Measurements from ENCODE around the gene TMEM187. TPM values are rescaled to one million over a fixed set of nuclear protein-coding genes. Genes with fewer than 3 reads are reported as not detected.

Gene TMEM187
- total RNA-seq, 1 donor from 2014 or later, result 2.9 TPM

DNA sequence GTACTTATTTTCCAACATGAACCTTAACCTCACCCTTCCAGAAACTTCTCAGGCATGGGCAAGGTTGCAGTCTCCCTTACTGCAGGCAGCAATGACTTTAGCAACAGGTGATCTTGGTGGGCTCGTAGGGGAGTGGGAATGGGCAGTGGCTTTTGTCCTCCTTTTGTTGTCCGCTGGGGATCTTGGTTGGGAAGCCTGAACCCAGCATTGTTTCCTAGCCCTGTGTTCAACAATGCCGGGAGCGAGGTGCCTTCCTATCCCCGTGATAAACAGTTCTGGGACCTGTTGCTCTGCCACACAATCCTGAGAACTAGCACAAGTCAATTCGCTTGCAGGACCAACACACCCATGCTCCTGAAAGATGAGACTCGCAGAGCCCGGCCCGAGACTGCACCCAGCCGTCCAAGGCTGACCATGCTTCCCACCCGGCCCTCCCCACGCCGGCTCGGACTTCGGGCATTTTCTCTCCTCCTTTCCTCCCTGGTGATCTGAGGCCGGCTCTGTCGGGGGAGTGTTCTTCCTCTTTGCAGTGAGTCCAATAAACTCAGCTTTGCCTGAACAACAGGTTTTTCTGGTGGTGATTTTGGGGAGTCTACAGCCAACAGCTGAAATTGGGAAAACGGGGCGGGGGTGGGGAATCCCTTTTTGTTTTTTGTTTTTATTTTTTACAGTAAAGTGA is 26.9 kb downstream of the TMEM187 start:
- no peak for DNase-seq (ENCODE audit: low read depth, low spot score)

DNA sequence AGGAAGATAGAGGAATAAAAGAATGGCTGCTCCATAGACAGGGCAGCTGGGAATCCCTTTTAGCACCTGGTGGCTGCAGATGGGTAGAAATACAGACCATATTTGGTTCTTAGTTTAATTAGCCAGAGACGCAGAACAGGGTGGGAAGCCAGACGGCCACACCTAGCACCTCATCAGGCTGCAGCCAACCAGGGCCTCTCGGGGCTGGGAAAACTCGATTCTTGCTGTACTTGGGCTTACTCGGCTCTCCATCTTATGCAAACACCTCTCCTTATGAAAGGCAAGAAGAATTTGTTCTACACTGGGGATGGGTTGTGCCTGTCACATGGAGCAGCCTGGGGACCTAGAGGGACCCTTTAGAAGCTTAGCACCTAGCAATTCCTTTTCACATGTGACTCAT is 27.5 kb downstream of the TMEM187 start:
- no peak for DNase-seq (ENCODE audit: low read depth, low spot score)

DNA sequence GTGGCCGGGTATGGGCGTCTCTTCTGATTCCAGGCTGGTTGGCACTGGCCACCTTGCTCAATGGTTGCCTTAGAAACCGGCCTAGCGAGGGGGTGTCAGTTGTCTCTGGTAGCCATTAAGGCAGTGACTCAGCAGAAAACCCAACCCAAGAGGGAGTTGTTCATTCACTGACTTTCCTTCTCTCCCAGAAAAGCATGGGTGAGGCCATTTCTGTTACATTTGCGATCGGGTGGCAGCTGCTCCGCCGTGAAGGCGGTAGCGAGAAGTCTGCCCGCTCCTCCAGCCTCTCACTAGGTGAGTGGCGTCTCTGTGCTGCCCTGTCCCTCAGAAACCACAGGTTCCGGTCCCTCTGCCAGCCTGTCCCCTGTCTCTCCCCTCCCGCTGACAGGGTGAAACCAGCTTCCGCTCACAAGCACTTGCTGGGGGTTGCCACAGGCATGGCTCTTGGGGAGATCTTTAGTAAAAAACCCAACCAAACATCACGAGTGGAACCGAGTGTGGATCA is 29.7 kb downstream of the TMEM187 start:
- no peak for DNase-seq (ENCODE audit: low read depth, low spot score)

DNA sequence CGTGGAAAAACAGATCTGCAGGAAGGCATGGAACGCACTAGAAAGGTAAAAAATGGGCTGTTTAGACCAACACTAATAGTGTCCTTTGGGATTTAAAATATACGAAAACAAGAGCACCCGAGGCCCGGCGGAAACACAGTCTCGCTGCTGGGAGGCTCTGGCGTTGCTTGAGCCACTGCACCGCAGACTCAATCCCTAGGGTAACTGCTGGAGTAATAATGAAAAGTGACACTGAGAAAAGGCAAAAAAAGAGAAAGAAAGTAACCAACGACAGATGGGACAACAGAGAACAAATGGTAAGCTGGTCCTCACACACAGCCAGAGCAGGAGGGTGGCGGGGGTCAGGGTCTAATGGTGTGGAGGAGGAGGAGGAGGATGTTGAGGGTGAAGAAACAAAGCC is 31.8 kb downstream of the TMEM187 start:
- DNase-seq (ENCODE audit: low read depth, low spot score), result no peak

DNA sequence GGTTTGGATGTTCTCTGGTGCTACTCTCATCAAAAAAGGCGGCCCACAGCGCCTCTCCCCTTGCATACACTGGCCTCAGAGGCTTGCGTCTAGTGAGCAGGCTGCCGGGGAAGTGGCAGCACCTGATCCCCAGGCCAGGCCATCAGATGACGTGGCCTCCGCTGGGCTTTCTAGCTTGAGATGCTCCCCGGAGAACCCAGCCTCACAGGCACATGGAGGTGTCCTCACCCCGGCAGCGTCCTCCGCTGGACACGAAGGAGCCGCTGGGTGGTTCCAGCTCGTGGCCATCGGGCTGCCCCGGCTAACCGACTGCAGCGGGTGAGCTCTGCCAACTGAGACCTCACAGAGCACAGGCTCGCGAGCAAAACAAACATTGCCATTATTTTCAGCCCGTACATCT is 34.4 kb downstream of the TMEM187 start:
- DNase-seq (ENCODE audit: low read depth, low spot score), result no peak

DNA sequence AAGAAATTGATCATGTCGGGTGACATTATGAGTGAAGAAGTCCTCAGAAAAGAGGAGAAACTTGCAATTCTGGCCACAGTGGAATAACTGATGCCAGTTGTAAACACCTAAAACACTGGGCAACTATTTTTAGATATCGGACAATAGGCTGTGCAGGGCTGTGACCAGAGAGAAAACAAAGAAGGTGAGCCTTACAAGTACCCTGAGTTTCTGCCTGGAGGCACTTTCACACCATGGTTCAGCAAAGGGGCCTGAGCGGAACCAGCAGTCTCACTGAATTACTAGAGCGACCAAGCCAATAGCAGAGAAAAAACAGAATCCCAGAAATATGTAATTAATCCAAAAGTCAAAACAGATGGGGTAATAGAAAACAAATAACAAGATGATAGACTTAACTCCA is 36.0 kb downstream of the TMEM187 start:
- no peak for DNase-seq (ENCODE audit: low read depth, low spot score)

DNA sequence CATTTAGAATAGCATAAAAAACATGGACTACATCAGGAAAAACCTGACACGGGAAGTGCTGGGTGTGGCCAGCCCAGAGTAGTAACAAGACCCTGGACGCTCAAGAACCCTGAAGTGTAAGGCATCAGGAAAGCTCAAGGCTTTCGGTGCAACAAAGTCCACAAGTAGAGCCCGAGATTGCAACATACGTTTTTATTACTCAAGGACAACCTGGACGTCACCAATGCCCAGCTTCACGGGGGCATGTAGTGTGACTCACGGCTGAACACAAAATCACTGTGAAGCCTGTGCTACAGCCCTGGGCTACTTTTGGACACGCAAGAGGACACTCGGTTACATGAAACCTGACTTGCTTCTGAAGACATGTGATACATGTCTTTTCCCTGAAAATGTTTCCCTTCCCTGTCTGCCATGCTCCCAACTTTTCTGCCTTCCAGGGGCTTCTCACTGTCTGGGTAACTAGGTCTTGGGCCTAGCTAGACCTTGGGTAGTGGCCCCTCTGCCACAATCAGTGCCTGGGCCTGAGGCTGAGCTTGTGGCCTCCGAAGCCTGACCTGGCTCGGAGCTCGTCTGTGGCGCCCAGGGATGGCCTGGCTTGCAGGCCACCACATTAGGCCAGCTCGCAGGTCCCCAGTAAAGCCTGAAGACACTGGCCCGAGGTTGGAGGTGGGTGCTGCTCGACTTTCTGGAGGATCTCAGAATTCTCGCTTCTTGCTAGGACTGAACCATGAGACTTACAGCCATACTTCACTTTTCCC is 38.0 kb downstream of the TMEM187 start:
- DNase-seq (ENCODE audit: low read depth, low spot score), result no peak

DNA sequence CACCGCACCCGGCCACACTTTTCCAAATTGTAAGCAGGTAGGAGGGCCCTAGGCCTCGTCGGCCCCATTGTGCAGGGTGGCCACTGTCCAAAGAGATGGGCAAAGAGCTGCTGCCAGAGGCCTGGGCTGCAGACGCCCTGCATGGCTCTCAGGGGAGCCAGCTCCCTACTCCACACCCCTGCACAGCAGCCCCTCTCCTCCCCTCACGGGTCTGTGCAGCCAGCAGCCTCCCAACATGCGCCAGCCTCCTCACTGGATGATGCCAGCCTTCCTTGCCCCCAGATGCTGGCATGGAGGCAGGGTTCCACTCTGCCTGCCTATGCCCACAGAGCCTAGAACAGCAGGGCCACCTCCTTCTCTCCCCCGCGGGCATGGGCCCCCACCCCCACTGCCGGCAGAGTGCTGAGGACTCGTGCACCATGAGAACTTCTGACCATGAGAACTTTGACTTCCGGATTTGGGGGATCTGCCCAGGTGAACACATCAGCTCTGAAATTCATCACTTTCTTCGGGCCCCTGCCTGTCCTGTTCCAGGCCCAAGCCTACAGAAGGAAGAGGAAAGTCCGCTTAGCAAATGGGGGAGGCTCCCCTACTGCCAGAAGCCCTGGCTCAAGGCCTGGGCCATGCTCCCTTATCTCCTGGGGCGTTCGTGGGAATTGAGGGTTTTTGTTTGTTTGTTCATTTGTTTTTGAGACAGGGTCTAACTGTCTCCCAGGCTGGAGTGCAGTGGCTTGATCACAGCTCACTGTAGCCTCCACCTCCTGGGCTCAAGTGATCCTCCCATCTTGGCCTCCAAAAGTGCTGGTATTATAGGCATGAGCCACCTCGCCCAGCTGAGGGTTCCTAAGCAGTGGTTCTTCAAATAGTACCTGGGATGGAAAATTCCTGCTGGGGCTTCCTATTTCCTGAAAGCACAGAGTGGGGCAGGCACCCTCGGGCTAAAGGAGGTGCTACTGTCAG is 39.1 kb downstream of the TMEM187 start:
- no peak for DNase-seq (ENCODE audit: low read depth, low spot score)

DNA sequence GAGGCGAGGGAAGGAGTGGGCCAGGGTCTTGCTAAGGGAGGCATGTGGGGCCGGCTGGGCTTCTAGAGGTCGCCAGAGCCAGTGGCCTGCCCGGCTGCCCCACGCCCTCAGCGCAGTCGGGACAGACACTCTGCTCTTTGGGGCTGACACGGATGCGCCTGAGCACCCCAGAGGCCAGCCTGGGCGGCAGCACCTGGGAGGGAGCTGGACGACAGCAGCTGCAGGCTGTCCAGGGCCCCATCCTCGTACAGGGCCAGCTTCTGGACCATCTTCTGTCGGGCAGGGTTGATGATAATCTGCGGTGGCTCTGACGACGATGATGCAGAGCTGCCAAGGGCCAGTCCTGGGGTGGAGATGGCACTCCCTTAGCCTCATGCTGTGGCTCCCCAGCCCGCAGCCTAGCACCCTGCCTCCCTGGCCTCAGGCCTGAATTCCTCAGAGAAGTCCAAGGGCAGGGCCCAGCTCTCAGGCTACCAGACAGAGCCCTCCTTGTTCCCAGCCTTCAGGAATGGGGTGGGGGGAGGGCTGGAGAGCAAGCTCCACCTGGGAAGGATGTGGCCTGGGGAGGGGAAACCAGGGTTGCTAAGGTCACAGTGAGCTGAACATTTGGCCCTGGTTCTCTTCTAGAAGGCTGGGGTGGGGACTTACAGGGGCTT is 39.9 kb downstream of the TMEM187 start:
- DNase-seq (ENCODE audit: low read depth, low spot score), result no peak

DNA sequence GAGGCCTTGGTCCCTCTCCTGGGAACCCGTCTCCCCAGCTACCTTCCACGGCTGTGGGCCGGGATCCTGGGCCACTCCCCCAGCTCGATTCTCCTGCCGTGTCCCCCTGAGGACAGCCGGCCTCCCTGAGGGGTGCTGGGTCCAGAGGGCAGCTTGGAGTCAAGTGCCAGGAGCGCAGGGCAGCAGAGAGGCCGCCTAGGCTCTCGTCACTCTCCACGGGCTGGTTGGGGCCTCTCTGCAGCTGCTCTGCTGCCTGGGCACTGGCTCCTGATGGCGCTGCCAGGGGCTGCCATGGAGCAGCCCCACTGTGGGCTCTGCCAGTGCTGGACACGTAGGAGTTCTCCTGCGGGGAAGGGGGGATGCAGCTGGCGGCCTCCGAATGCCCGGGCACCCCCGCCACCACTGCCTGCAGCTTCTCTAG is 40.5 kb downstream of the TMEM187 start:
- no peak for DNase-seq (ENCODE audit: low read depth, low spot score)

DNA sequence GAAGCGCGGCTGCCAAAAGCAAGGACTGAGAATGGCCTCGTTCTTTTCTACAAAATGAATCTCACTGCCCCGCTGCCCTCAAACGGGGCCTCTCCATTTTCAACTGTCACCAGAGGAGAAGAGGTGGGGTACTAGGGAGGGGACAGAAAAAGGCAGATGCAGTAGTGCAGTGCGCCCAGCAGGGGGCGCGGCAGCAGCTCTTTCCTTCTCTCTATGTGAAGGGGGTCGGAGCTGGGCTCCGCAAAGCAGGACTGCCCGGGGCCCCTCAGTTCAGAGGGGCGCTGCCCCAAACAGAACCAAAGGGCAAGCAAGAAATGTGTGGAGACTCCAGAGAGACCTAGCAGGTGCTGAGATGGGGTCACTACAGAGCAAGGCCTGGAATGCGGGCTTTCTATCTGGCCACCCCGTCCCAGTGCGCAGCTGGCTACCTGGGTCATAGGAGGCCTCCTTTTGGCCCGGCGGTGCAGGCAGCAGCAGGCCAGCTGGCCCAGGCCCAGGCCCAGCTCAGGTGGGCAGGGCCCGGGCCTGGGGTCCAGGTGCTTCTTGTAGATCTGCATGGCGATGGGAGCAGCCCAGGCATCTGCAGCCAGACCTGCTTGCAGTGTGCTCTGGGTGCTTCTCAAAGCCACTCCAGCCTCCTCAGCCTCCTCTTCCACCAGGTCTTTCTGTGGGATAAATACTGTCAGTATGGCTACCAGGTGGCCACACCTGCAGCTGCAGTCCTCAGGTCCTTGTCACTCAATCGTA is 41.2 kb downstream of the TMEM187 start:
- no peak for DNase-seq (ENCODE audit: low read depth, low spot score)

DNA sequence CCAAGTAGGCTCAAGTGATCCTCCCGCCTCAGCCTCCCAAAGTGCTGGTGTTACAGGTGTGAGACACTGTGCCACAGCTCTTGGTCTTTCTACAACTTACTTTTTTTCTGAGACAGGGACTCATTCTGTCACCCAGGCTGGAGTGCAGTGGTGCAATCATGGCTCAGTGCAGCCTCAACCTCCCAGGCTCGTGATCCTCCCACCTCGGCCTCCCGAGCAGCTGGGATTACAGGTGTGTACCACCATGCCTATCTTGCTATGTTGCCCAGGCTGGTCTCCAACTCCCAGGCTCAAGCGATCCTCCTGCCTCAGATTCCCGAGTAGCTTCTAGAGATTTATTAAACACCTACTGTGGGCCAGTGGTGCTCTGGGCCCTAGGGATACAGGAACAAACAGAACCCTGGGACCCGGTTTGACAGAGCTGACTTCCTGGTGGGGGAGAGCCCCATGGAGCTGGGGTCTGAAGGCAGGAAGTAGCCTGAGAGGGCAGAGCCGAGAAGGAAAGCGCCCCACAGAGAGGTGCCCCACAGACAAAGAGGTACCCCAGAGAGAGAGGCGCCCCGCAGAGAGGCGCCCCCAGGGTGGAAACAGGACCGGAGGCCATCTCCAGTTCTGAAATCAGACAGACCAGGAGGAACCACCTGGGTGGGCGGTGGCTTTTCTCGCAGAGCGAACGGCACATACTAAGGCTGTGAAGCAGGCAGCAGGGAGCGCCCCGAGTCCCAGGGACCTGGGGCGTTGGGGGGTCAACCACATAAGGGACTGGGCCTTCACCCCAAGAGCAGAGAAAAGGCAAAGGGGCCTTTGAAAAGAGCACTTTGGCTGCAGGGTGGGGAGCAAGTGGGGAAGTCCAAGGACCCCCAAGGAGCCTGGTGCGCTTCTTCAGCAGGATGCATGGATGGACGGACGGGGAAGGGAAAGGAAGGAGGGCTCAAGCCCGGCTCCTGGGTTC is 42.2 kb downstream of the TMEM187 start:
- no peak for DNase-seq (ENCODE audit: low read depth, low spot score)

DNA sequence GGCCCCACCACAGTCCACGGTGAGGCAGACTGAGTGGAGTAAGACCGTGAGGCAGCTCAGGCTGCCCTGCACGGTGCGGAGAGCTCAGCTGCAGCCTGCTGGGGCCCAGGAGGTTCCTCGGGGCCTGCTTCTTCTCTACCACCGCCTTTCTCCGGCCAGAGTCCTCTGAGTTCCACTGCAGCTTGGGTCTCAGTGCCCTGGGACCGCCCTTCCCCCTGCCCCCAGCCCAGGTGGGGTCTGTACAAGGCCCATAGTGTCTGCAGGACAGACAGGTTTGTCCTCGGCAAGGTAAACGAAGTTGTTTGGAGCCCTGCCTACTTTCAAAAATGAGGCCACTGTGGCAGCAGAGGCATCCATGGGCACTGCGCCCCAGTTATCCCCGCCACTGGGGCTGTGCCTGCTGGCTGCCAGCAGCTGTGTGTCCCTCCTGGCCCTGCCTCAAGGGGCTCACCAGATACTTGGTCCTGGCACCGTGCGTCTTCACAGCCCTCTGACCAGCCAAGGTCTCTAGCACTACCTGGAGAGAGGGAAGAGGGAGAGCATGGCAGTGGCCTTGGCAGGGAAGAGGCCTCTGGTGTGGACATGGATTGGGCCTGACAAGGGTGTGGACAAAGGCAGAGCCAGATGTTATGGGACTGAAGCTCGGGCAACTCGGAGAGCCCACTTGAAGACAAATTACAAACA is 43.2 kb downstream of the TMEM187 start:
- no peak for DNase-seq (ENCODE audit: low read depth, low spot score)

DNA sequence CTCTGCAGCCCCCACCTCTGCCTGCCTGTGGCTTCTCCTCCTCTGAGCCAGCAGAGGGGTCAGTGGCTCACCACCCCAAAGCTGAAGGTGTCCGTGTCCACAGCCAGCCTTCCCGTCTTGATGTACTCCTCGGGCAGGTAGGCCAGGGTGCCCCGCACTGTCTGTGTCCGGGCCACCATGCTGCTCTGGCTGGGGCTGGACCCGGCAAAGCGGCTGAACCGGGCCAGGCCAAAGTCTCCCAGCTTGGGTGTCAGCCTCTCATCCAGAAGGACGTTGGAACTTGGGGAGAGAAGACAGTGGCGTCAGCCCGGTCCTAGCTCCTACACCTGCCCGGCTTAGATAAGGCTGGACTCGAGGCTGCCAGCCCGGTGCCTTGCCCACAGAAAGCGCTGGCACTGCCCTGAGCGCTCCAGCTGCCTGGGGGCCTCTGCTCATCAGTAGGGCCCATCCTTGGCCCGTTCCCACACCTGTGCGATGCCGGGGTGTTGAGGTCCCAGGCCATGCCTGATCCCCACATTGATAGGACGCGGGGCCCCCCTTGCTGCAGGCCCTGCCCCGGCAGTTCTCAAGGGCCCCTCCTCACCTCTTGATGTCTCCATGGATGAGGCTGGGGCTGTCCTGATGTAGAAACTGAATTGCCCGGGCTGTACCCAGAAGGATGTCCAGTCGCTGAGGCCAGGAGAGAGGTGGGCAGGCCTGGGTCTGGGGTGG is 44.0 kb downstream of the TMEM187 start:
- no peak for DNase-seq (ENCODE audit: low read depth, low spot score)

DNA sequence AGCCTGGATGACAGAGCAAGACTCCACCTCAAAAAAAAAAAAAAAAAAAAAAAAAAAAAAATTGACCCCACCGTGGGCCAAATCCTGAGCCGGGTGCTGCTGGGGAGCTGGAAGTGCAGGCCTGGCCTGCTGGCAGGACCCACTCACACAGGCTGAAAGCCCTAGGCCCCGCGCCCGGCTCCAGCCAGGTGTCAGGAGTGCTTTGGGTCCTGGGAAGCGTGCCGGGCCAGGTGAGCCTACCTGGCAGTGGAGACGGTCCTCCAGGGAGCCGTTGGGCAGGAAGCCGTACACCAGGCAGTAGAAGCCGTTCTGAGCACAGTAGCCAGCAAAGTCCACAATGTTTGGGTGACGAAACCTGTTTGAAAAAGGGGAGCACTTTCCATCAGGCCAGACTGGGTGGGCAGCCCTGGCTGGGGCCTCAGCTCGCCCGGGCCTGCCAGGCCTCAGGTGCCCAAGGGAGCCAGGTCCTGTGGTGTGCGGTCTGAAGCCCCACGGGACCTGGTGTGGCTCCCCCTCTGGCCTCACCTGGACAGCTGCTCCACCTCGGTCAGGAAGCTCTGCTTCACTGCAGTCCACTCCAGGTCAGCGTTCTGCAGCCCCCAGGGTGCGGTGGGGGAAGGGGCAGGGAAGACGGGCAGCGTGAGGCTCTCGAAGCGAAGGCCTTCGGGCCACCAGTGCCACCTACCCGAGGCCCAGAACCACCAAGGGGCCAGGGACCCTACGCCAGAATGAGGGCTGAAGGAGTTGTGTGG is 45.4 kb downstream of the TMEM187 start:
- DNase-seq (ENCODE audit: low read depth, low spot score), result no peak

DNA sequence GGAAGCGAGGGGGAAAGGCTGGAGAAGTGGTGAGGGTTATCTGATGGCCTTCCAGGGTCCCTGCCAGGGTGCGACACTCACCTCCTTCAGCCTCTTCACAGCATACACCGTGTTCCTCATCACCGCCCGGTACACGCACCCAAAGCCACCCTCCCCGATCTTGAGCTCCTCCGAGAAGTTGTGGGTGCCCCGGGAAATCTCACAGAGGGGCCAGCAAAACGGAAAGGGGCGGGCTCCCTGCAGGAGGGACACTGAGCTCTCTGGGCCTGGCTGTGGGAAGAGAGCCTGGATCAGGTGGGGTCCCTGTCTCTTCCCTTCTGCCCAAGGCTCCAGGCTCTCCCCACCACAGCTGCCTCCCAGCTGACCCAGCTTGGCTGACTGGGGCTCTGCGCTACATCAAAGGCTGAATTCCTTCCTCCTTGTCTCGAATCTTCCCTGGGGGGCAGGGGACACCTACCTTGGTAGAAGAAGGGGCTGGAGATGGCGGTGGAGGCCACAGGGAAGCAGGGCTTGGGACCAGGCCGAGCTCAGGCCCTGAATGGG is 46.0 kb downstream of the TMEM187 start:
- no peak for DNase-seq (ENCODE audit: low read depth, low spot score)

DNA sequence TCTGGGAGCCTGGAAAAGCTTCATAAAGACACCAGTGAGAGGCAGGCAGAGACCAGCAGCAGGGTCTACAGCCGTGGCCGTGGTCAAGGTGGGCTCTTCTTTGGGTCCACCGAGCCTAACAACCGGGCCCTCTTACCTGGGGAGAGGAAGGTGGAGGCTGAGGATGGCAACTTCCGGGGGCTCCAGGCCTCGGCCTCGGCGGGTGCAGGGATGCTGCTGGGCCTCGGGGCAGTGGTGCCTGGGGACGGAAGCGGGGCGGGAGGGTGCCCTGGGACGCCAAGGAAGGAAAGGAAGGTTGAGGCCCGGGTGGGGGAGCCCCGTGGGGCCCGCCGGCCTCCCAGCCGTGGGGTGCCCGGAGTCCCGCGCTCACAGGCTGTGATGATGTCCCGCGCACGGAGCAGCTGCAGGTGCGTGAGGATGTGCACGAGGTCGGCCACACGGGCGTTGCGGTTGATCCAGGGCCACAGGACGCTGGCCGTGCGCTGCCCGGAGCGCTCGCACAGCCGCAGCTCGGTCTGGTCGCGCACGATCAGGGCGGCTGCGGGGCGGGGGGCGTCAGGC is 46.6 kb downstream of the TMEM187 start:
- no peak for DNase-seq (ENCODE audit: low read depth, low spot score)
